HepG2 (cell line): ENCODE results near the gene PRR36. TPM values are rescaled to one million over a fixed set of nuclear protein-coding genes. Genes with fewer than 3 reads are reported as not detected.

ENCODE experiments used
- IKZF4 ChIP-seq: sonication (generic); formaldehyde crosslinking; IDR thresholded peaks from 2 replicates; pipeline ENCODE4 v1.5.1; 2020; ENCODE audit warnings: borderline replicate concordance, mild to moderate bottlenecking, low read depth, missing genetic modification reagents; ENCODE audit errors: not compliant biosample characterization
- ISX ChIP-seq: sonication (generic); formaldehyde crosslinking; conservative IDR thresholded peaks from 2 replicates; pipeline ENCODE4 v1.5.0; 2020; ENCODE audit warnings: missing genetic modification reagents
- NONO ChIP-seq, 2 experiments: fragments of 450-650 bp in 1 of 2; sonication (generic) in 1 of 2; formaldehyde crosslinking in 1 of 2; IDR thresholded peaks in 1 of 2; conservative IDR thresholded peaks in 1 of 2; 2 replicates each; pipeline versions ENCODE4 v1.6.1 to v1.8.0; 2017 to 2022; ENCODE audit warnings: mild to moderate bottlenecking in 1 of 2, missing genetic modification reagents in 1 of 2, moderate library complexity in 1 of 2
- PAX8 ChIP-seq: sonication (generic); formaldehyde crosslinking; IDR thresholded peaks from 2 replicates; pipeline ENCODE4 v1.8.0; 2022; ENCODE audit warnings: mild to moderate bottlenecking, missing genetic modification reagents, borderline replicate concordance
- ZFP36 ChIP-seq: fragments of 150-350 bp; IDR thresholded peaks from 2 replicates; pipeline ENCODE4 v1.6.1; 2018; ENCODE audit warnings: borderline replicate concordance, low read length, low read depth; ENCODE audit not compliant: partially characterized antibody
- polyA plus RNA-seq, 8 experiments: library from polyadenylated mRNA; depleted of rRNA in 3 of 8; stranded (reverse) in 7 of 8; unstranded in 1 of 8; fragments of >200 nt; fragmentation: Illumina TruSeq in 4 of 8; extraction: Trizol in 4 of 8; gene quantifications; 2 replicates each; pipeline versions ENCODE4 v1.2.1 to v1.2.3, GENCODE V29; 2011 to 2016; ENCODE audit warnings: low read depth in 4 of 8, missing spikeins in 1 of 8, mixed read lengths in 1 of 8; ENCODE audit not compliant: insufficient read depth in 1 of 8
- total RNA-seq, 5 experiments: library from RNA; depleted of rRNA; stranded (reverse); fragments of >200 nt; fragmentation: Illumina TruSeq; extraction: Trizol; gene quantifications; 2 replicates each; pipeline ENCODE4 v1.2.3, GENCODE V29; 2016; ENCODE audit warnings: low read depth in 1 of 5
- TF ChIP-seq, protein P1 (sequence below): sonication (generic); formaldehyde crosslinking; IDR thresholded peaks from 2 replicates; pipeline ENCODE4 v1.4.0; 2020; ENCODE audit warnings: missing genetic modification reagents
- TF ChIP-seq, protein P2 (sequence below): IDR thresholded peaks from 2 replicates; pipeline ENCODE4 v1.6.1; 2016; ENCODE audit warnings: low read depth, borderline replicate concordance
- TF ChIP-seq, protein P3 (sequence below): sonication (generic); IDR thresholded peaks from 2 replicates; pipeline ENCODE4 v1.6.1; 2016; ENCODE audit warnings: low read depth, borderline replicate concordance
- TF ChIP-seq, protein P4 (sequence below): sonication (generic); formaldehyde crosslinking; conservative IDR thresholded peaks from 2 replicates; pipeline ENCODE4 v1.4.0; 2020; ENCODE audit warnings: missing genetic modification reagents
- TF ChIP-seq, protein P5 (sequence below), 2 experiments: sonication (generic) in 1 of 2; formaldehyde crosslinking in 1 of 2; IDR thresholded peaks; 2 replicates each; pipeline versions ENCODE4 v1.6.1 to v1.9.0; 2014 to 2022; ENCODE audit warnings: antibody characterized with exemption in 1 of 2, borderline replicate concordance in 1 of 2, inconsistent platforms in 1 of 2, low read depth in 1 of 2, missing genetic modification reagents in 1 of 2
- TF ChIP-seq, protein P6 (sequence below): sonication (generic); formaldehyde crosslinking; IDR thresholded peaks from 2 replicates; pipeline ENCODE4 v1.4.0; 2020; ENCODE audit warnings: mild to moderate bottlenecking, missing genetic modification reagents
- TF ChIP-seq, protein P7 (sequence below): sonication (generic); formaldehyde crosslinking; IDR thresholded peaks from 2 replicates; pipeline ENCODE4 v1.4.0; 2020; ENCODE audit warnings: low read depth, mild to moderate bottlenecking, missing genetic modification reagents

PRR36 gene
- total and polyA plus RNA-seq, 2 of the 13 experiments (the other 11 are each of a cell fraction or from before 2014, with no cell fraction given), result 0.07 to 0.17 TPM

DNA sequence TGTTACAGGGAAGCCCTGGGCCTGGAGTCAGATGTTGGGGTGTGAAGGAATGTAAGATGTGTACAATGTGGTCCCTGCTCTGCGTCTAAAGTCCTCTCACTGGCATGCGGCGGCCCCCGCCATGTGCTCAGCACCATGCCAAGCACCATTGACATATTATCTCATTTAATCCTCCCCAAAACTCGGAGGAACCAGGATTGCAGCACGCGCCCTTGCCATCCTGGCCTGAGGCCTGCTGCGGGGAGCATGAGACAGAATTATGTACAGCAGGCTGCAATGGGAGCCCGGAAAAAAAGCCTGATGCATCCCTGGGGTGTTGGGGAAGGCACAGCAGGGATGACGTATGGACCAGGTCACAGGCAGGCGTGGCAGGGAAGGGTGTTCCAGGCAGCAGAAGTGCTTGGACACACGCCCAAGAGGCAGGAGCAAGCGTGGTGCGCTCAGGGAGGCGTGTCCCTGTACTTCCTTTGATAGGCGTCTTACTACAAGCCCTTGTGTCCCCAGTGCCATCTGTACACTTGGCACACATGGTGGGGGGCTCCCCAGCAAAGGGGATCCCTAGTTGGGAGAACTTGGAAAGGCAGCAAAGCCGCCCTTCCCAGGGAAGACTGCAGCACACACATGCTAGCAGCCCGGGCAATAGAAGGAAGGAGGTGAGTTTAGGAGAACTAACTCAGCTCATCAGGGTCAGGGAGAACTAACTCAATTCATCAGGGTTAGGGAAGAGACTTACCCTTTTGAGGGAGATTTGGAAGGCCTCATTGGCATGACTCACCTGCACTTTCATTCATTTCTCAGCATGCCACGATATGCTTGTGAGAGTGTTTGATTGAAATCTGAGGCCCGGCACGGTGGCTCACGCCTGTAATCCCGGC, 40.7 kb downstream of the PRR36 start (continued):
- TF ChIP-seq, protein P1, sequence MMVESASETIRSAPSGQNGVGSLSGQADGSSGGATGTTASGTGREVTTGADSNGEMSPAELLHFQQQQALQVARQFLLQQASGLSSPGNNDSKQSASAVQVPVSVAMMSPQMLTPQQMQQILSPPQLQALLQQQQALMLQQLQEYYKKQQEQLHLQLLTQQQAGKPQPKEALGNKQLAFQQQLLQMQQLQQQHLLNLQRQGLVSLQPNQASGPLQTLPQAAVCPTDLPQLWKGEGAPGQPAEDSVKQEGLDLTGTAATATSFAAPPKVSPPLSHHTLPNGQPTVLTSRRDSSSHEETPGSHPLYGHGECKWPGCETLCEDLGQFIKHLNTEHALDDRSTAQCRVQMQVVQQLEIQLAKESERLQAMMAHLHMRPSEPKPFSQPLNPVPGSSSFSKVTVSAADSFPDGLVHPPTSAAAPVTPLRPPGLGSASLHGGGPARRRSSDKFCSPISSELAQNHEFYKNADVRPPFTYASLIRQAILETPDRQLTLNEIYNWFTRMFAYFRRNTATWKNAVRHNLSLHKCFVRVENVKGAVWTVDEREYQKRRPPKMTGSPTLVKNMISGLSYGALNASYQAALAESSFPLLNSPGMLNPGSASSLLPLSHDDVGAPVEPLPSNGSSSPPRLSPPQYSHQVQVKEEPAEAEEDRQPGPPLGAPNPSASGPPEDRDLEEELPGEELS, result no peak
- TF ChIP-seq ZFP36 (no peak), PAX8 (CRISPR knock-in tag) (no peak), IKZF4 (no peak), ISX (no peak), NONO (IDR thresholded peaks at IDR 0.05) (no peak), NONO (CRISPR knock-in tag; conservative IDR thresholded peaks at IDR 0.05) (no peak)
- TF ChIP-seq, protein P2, sequence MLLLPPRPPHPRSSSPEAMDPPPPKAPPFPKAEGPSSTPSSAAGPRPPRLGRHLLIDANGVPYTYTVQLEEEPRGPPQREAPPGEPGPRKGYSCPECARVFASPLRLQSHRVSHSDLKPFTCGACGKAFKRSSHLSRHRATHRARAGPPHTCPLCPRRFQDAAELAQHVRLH (CRISPR knock-in tag), result no peak
- TF ChIP-seq, protein P3, sequence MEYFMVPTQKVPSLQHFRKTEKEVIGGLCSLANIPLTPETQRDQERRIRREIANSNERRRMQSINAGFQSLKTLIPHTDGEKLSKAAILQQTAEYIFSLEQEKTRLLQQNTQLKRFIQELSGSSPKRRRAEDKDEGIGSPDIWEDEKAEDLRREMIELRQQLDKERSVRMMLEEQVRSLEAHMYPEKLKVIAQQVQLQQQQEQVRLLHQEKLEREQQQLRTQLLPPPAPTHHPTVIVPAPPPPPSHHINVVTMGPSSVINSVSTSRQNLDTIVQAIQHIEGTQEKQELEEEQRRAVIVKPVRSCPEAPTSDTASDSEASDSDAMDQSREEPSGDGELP, result no peak
- TF ChIP-seq, protein P4, sequence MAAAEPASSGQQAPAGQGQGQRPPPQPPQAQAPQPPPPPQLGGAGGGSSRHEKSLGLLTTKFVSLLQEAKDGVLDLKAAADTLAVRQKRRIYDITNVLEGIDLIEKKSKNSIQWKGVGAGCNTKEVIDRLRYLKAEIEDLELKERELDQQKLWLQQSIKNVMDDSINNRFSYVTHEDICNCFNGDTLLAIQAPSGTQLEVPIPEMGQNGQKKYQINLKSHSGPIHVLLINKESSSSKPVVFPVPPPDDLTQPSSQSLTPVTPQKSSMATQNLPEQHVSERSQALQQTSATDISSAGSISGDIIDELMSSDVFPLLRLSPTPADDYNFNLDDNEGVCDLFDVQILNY (CRISPR knock-in tag), result no peak
- TF ChIP-seq, protein P5, sequence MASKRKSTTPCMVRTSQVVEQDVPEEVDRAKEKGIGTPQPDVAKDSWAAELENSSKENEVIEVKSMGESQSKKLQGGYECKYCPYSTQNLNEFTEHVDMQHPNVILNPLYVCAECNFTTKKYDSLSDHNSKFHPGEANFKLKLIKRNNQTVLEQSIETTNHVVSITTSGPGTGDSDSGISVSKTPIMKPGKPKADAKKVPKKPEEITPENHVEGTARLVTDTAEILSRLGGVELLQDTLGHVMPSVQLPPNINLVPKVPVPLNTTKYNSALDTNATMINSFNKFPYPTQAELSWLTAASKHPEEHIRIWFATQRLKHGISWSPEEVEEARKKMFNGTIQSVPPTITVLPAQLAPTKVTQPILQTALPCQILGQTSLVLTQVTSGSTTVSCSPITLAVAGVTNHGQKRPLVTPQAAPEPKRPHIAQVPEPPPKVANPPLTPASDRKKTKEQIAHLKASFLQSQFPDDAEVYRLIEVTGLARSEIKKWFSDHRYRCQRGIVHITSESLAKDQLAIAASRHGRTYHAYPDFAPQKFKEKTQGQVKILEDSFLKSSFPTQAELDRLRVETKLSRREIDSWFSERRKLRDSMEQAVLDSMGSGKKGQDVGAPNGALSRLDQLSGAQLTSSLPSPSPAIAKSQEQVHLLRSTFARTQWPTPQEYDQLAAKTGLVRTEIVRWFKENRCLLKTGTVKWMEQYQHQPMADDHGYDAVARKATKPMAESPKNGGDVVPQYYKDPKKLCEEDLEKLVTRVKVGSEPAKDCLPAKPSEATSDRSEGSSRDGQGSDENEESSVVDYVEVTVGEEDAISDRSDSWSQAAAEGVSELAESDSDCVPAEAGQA (IDR thresholded peaks at IDR 0.05; ENCODE audit: low read depth), result no peak
- TF ChIP-seq, protein P5 (CRISPR knock-in tag; IDR thresholded peaks at IDR 0.05; ENCODE audit: borderline replicate concordance), result no peak
- TF ChIP-seq, protein P6, sequence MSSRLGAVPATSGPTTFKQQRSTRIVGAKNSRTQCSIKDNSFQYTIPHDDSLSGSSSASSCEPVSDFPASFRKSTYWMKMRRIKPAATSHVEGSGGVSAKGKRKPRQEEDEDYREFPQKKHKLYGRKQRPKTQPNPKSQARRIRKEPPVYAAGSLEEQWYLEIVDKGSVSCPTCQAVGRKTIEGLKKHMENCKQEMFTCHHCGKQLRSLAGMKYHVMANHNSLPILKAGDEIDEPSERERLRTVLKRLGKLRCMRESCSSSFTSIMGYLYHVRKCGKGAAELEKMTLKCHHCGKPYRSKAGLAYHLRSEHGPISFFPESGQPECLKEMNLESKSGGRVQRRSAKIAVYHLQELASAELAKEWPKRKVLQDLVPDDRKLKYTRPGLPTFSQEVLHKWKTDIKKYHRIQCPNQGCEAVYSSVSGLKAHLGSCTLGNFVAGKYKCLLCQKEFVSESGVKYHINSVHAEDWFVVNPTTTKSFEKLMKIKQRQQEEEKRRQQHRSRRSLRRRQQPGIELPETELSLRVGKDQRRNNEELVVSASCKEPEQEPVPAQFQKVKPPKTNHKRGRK (CRISPR knock-in tag), result no peak
- TF ChIP-seq, protein P7, sequence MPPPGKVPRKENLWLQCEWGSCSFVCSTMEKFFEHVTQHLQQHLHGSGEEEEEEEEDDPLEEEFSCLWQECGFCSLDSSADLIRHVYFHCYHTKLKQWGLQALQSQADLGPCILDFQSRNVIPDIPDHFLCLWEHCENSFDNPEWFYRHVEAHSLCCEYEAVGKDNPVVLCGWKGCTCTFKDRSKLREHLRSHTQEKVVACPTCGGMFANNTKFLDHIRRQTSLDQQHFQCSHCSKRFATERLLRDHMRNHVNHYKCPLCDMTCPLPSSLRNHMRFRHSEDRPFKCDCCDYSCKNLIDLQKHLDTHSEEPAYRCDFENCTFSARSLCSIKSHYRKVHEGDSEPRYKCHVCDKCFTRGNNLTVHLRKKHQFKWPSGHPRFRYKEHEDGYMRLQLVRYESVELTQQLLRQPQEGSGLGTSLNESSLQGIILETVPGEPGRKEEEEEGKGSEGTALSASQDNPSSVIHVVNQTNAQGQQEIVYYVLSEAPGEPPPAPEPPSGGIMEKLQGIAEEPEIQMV, result no peak
